B cell (primary cell): Measurements from ENCODE around the gene MED15. TPM values are rescaled to one million over a fixed set of nuclear protein-coding genes. Genes with fewer than 3 reads are reported as not detected.

Experiments used
- ATAC-seq: fragments of 200-7000 bp; cut with Tn5 transposase; one replicate; pipeline ENCODE4 v1.10.0; 2021; ENCODE audit warnings: low read depth, mild to moderate bottlenecking, moderate number of reproducible peaks, moderate library complexity
- CTCF ChIA-PET: fragments of 350-600 bp; sonication (Branson Sonifier 250); formaldehyde crosslinking; loops from one replicate; lab custom pipeline; 2021; ENCODE audit warnings: antibody characterized with exemption, inconsistent platforms; lab: Charles Lee
- POLR2A ChIA-PET: fragments of 350-600 bp; sonication (Branson Sonifier 250); formaldehyde crosslinking; loops from one replicate; lab custom pipeline; 2021; ENCODE audit warnings: antibody characterized with exemption; lab: Charles Lee
- DNase-seq: peaks from one replicate; pipeline ENCODE4 v3.0.0; 2013
- H2AFZ ChIP-seq: 2 replicates; pipeline ENCODE4 v1.6.1; 2012; ENCODE audit warnings: mild to moderate bottlenecking, low read depth, low read length; ENCODE audit not compliant: insufficient read depth, poor library complexity, severe bottlenecking
- H3K27ac ChIP-seq, 2 donors: 1 replicate in 1 of 2; 2 replicates in 1 of 2; pipeline ENCODE4 v1.5.1; 2012 to 2013; ENCODE audit warnings: low read length in 2 of 2, mild to moderate bottlenecking in 2 of 2, moderate library complexity in 1 of 2
- H3K27me3 ChIP-seq, 4 experiments: fragments of 200-600 bp in 1 of 4; sonication (generic) in 1 of 4; replicated peaks in 1 of 4; 1 replicate in 2 of 4; 2 replicates in 2 of 4; pipeline versions ENCODE4 v1.6.1 to v1.7.0; 2013 to 2016; ENCODE audit warnings: low read length in 3 of 4, mild to moderate bottlenecking in 2 of 4, mixed read lengths in 1 of 4, moderate library complexity in 1 of 4; ENCODE audit not compliant: insufficient read depth in 4 of 4, control insufficient read depth in 3 of 4; ENCODE audit errors: control extremely low read depth in 1 of 4
- H3K36me3 ChIP-seq, 2 experiments: replicated peaks in 1 of 2; 1 replicate in 1 of 2; 2 replicates in 1 of 2; pipeline versions ENCODE4 v1.6.1 to v1.7.1; 2013; ENCODE audit warnings: low read length in 1 of 2; ENCODE audit not compliant: insufficient read depth in 2 of 2, control insufficient read depth in 1 of 2; ENCODE audit errors: control extremely low read depth in 1 of 2, extremely low read depth in 1 of 2
- H3K4me1 ChIP-seq, 2 donors: fragments of 200-600 bp in 1 of 2; sonication (generic) in 1 of 2; 1 replicate in 1 of 2; 2 replicates in 1 of 2; pipeline versions ENCODE4 v1.5.1 to v1.6.1; 2013 to 2017; ENCODE audit warnings: low read length in 2 of 2; ENCODE audit not compliant: control insufficient read depth in 2 of 2, insufficient read depth in 2 of 2
- H3K4me2 ChIP-seq: replicated peaks from 2 replicates; pipeline ENCODE3; 2012; ENCODE audit warnings: mild to moderate bottlenecking, low read depth, low read length; ENCODE audit not compliant: poor library complexity, severe bottlenecking
- H3K4me3 ChIP-seq, 5 experiments: fragments of 200-600 bp in 1 of 5; sonication (generic) in 1 of 5; 1 replicate in 3 of 5; 2 replicates in 2 of 5; pipeline versions ENCODE4 v1.5.1 to v1.7.0; 2011 to 2016; ENCODE audit warnings: low read length in 4 of 5, mild to moderate bottlenecking in 4 of 5, low read depth in 2 of 5, control low read depth in 1 of 5, moderate library complexity in 1 of 5; ENCODE audit not compliant: insufficient read depth in 1 of 5; ENCODE audit errors: control extremely low read depth in 1 of 5, extremely low read depth in 1 of 5
- H3K79me2 ChIP-seq: fragments of 200-600 bp; sonication (generic); one replicate; pipeline ENCODE4 v1.6.0; 2016; ENCODE audit warnings: low read length; ENCODE audit not compliant: control insufficient read depth, insufficient read depth
- H3K9ac ChIP-seq: fragments of 200-600 bp; sonication (generic); 2 replicates; pipeline ENCODE4 v1.6.1; 2017; ENCODE audit warnings: mild to moderate bottlenecking, low read length, moderate library complexity
- H3K9me3 ChIP-seq, 3 donors: one replicate each; pipeline versions ENCODE4 v1.6.1 to v1.7.1; 2013; ENCODE audit warnings: low read length in 2 of 3; ENCODE audit not compliant: control insufficient read depth in 2 of 3, insufficient read depth in 1 of 3; ENCODE audit errors: control extremely low read depth in 1 of 3
- H4K20me1 ChIP-seq: 2 replicates; pipeline ENCODE4 v1.6.0; 2012; ENCODE audit warnings: mild to moderate bottlenecking, low read length; ENCODE audit not compliant: insufficient read depth, control insufficient read depth, poor library complexity, severe bottlenecking
- H3K27ac Mint-ChIP-seq: one replicate; pipeline ENCODE4 v1.8.0; 2021; ENCODE audit warnings: mixed read lengths
- H3K27me3 Mint-ChIP-seq: one replicate; pipeline ENCODE4 v1.8.0; 2021; ENCODE audit warnings: mixed read lengths
- H3K4me1 Mint-ChIP-seq: one replicate; pipeline ENCODE4 v1.8.0; 2021; ENCODE audit warnings: mixed read lengths
- H3K4me3 Mint-ChIP-seq: one replicate; pipeline ENCODE4 v1.8.0; 2021; ENCODE audit warnings: mixed read lengths
- H3K9me3 Mint-ChIP-seq: one replicate; pipeline ENCODE4 v1.8.0; 2022; ENCODE audit warnings: mixed read lengths; ENCODE audit not compliant: insufficient read depth
- CTCF ChIP-seq: fragments of 200-600 bp; IDR thresholded peaks from one replicate; pipeline ENCODE4 v1.8.0; 2022; ENCODE audit warnings: antibody characterized with exemption, mild to moderate bottlenecking
- EZH2 ChIP-seq: IDR thresholded peaks from 2 replicates; pipeline ENCODE4 v1.6.1; 2012; ENCODE audit warnings: borderline replicate concordance, low read depth, mild to moderate bottlenecking, moderate library complexity, low read length; ENCODE audit not compliant: insufficient read depth, poor library complexity, severe bottlenecking
- WGBS: methylation state at CpG from one replicate; pipeline ENCODE4 v1.1.5; 2013; ENCODE audit warnings: missing lambda C conversion rate; ENCODE audit not compliant: insufficient coverage; 5-methylcytosine and 5-hydroxymethylcytosine counted together
- intact Hi-C: fragments of 100-400 bp; cut with micrococcal nuclease; formaldehyde crosslinking; loops from one replicate; pipeline ENCODE4 v1.10.0; 2022
- polyA plus RNA-seq: library from polyadenylated mRNA; depleted of rRNA; stranded (reverse); fragments of >200 nt; gene quantifications from 2 replicates; pipeline ENCODE4 v1.2.3, GENCODE V29; 2012
- total RNA-seq, 2 donors: library from RNA; stranded (reverse); fragments of 120-200 nt in 1 of 2; gene quantifications; 1 replicate in 1 of 2; 2 replicates in 1 of 2; pipeline versions ENCODE4 v1.2.3 to v1.2.4, GENCODE V29; 2013 to 2022

MED15 gene
- total and polyA plus RNA-seq, 2 donors (not counting 1 experiment from before 2014, with no cell fraction given) = 109 to 134 TPM

GRCh38 chr22:20588092-20588842 lies 80.9 kb downstream of the MED15 start:
- TF ChIP-seq EZH2 = no peak
- no peak for TF ChIP-seq CTCF
- no peak overlapping the region for H3K9ac ChIP-seq
- ChIA-PET POLR2A (no interaction called here), CTCF (no interaction called here)
- H3K27ac ChIP-seq = no peak overlapping the region
- H3K27ac Mint-ChIP-seq = no peak overlapping the region
- no peaks in the 10 kb centered on the region for H3K4me1 Mint-ChIP-seq
- no peaks in the 10 kb centered on the region for H3K79me2 ChIP-seq
- H3K4me1 ChIP-seq = no peaks in the 10 kb centered on the region
- DNase-seq (no peak), ATAC-seq (no peak)
- WGBS = 98% methylated on average over 7 of the region's 7 CpGs
- H3K27me3 Mint-ChIP-seq = no peaks in the 10 kb centered on the region
- no peak overlapping the region for H2AFZ ChIP-seq
- H3K9me3 Mint-ChIP-seq = no peaks in the 10 kb centered on the region
- peaks cover 0 to 38% of the 10 kb centered on the region in 2 experiments for H3K36me3 ChIP-seq
- H3K9me3 ChIP-seq = no peaks in the 10 kb centered on the region
- no peak overlapping the region for H3K4me2 ChIP-seq
- no peak overlapping the region for H3K4me3 Mint-ChIP-seq
- H3K27me3 ChIP-seq = no peaks in the 10 kb centered on the region
- no peak overlapping the region for H3K4me3 ChIP-seq
- intact Hi-C loops = no loop called here
- no peaks in the 10 kb centered on the region for H4K20me1 ChIP-seq

- Mint-ChIP-seq H3K9me3 (no peaks in the 10 kb centered on the region), H3K4me3 (no peak overlapping the region), H3K4me1 (no peaks in the 10 kb centered on the region), H3K27ac (no peak overlapping the region), H3K27me3 (no peaks in the 10 kb centered on the region)
- Histone ChIP-seq H3K27me3 (no peaks in the 10 kb centered on the region), H3K4me2 (no peak overlapping the region), H3K27ac (no peak overlapping the region), H3K4me3 (no peak overlapping the region), H3K79me2 (no peaks in the 10 kb centered on the region), H3K36me3 (peaks cover 0 to 31% of the 10 kb centered on the region in 2 experiments), H3K9me3 (no peaks in the 10 kb centered on the region), H4K20me1 (no peaks in the 10 kb centered on the region), H2AFZ (no peak overlapping the region), H3K9ac (no peak overlapping the region), H3K4me1 (no peaks in the 10 kb centered on the region)
- TF ChIP-seq EZH2 (no peak), CTCF (no peak)
- POLR2A ChIA-PET = no interaction called here
- no peak for DNase-seq
- CTCF ChIA-PET = interaction anchor here (0.6 kb wide), 1 partner anchor 99 kb away, joined by 3 read pairs; no protein-coding TSS in a partner anchor
- ATAC-seq = no peak
- intact Hi-C loops = no loop called here
- 89% methylated on average over 13 of the region's 13 CpGs for WGBS
Measured at GRCh38 chr22:20588843-20589581, 81.6 kb downstream of the MED15 start.
